SK-N-SH (cell line): ENCODE data around the gene PCDHGC5.

Experiments
- EP300 ChIP-seq, 2 experiments: IDR thresholded peaks; 2 replicates each; pipeline versions ENCODE4 v1.4.0 to v1.6.1; 2012; ENCODE audit warnings: borderline replicate concordance in 1 of 2, low read depth in 1 of 2, low read length in 1 of 2
- GABPA ChIP-seq: IDR thresholded peaks from 2 replicates; pipeline ENCODE4 v1.4.0; 2012; ENCODE audit warnings: low read depth, mild to moderate bottlenecking
- MEF2A ChIP-seq: IDR thresholded peaks from 2 replicates; pipeline ENCODE4 v1.4.0; 2012; ENCODE audit warnings: low read depth, borderline replicate concordance
- POLR2AphosphoS5 ChIP-seq: IDR thresholded peaks from 2 replicates; pipeline ENCODE4 v1.6.1; 2012; ENCODE audit warnings: low read depth, low read length
- RFX5 ChIP-seq: IDR thresholded peaks from 2 replicates; pipeline ENCODE4 v1.6.1; 2012; ENCODE audit warnings: mild to moderate bottlenecking, improper control_type of control experiment, low read length
- TEAD4 ChIP-seq: IDR thresholded peaks from 2 replicates; pipeline ENCODE4 v1.4.0; 2012; ENCODE audit warnings: mild to moderate bottlenecking, borderline replicate concordance; ENCODE audit not compliant: insufficient read depth
- YY1 ChIP-seq: IDR thresholded peaks from 2 replicates; pipeline ENCODE4 v1.4.0; 2012; ENCODE audit warnings: low read depth, mild to moderate bottlenecking
- TF ChIP-seq, protein P1 (sequence below): fragments of 200-600 bp; sonication (generic); IDR thresholded peaks from 2 replicates; pipeline ENCODE4 v1.6.1; 2017; ENCODE audit warnings: antibody characterized with exemption, mild to moderate bottlenecking, moderate library complexity

DNA sequence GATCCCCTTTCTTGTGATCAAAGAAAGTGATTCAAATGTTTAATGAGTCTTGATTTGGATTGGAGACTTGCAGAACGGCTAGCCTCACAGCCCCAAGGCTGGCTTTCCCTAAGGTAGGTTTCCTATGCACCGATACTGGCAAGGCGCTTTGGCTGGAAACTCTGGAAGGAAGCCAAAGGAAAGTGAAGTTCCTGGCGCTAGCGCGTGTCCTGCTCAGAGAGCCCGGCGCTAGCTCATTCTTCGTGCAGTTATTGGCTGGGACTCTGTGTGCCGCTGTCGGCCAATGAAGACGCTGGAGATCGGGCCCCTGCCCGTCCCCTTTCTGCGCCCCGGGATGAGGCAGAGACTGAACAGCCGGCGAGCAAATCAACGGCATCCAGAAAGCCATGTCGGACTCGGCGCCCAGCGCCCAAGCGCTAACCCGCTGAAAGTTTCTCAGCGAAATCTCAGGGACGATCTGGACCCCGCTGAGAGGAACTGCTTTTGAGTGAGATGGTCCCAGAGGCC lies 13.2 kb upstream of the PCDHGC5 start, which contains the start of gene PCDHGC3:
- TF ChIP-seq, protein P1, sequence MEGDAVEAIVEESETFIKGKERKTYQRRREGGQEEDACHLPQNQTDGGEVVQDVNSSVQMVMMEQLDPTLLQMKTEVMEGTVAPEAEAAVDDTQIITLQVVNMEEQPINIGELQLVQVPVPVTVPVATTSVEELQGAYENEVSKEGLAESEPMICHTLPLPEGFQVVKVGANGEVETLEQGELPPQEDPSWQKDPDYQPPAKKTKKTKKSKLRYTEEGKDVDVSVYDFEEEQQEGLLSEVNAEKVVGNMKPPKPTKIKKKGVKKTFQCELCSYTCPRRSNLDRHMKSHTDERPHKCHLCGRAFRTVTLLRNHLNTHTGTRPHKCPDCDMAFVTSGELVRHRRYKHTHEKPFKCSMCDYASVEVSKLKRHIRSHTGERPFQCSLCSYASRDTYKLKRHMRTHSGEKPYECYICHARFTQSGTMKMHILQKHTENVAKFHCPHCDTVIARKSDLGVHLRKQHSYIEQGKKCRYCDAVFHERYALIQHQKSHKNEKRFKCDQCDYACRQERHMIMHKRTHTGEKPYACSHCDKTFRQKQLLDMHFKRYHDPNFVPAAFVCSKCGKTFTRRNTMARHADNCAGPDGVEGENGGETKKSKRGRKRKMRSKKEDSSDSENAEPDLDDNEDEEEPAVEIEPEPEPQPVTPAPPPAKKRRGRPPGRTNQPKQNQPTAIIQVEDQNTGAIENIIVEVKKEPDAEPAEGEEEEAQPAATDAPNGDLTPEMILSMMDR, result peak; percentile 45
- peak; percentile 72 for TF ChIP-seq RFX5
- peak; percentile 28; the same call in 1 of the 2 replicates for TF ChIP-seq POLR2AphosphoS5
- no peak for TF ChIP-seq TEAD4
- TF ChIP-seq YY1, result peak; percentile 62; the same call in 1 of the 2 replicates
- TF ChIP-seq MEF2A, result no peak
- TF ChIP-seq GABPA, result peak; percentile 5; the same call in 1 of the 2 replicates
- peak in 1 of 2 experiments; percentile 38; a peak in 1 of 4 replicates for TF ChIP-seq EP300 (IDR thresholded peaks at IDR 0.05; ENCODE audit: borderline replicate concordance in 1 of 2, low read depth in 1 of 2, low read length in 1 of 2)
